Tibial nerve (tissue), 4 donors: ENCODE data around the gene NRDE2. TPM values are rescaled to one million over a fixed set of nuclear protein-coding genes. Genes with fewer than 3 reads are reported as not detected.

Experiments
- DNase-seq, 2 donors: peaks; one replicate each; pipeline ENCODE4 v3.0.0-alpha.2; 2019; ENCODE audit warnings: low spot score in 2 of 2
- H3K27ac ChIP-seq, 4 donors: fragments of 200-600 bp; sonication (generic) in 3 of 4; one replicate each; pipeline ENCODE4 v1.5.1; 2017 to 2019; ENCODE audit warnings: mild to moderate bottlenecking in 1 of 4
- H3K27me3 ChIP-seq, 2 donors: fragments of 200-600 bp; sonication (generic) in 1 of 2; one replicate each; pipeline versions ENCODE4 v1.5.1 to v1.6.0; 2017 to 2019
- H3K36me3 ChIP-seq, 3 donors: fragments of 200-600 bp; sonication (generic); one replicate each; pipeline ENCODE4 v1.5.1; 2018 to 2019
- H3K4me1 ChIP-seq, 4 donors: fragments of 200-600 bp; sonication (generic) in 3 of 4; one replicate each; pipeline ENCODE4 v1.5.1; 2017 to 2019
- H3K4me3 ChIP-seq, 4 donors: fragments of 200-600 bp; sonication (generic) in 3 of 4; one replicate each; pipeline ENCODE4 v1.5.1; 2017 to 2019; ENCODE audit warnings: mild to moderate bottlenecking in 1 of 4, moderate library complexity in 1 of 4
- H3K9me3 ChIP-seq, 4 donors: fragments of 200-600 bp; sonication (generic) in 3 of 4; one replicate each; pipeline ENCODE4 v1.5.1; 2017 to 2019
- EP300 ChIP-seq, 2 donors: sonication (generic); formaldehyde crosslinking; IDR thresholded peaks; one replicate each; pipeline ENCODE4 v1.6.1; 2017; ENCODE audit warnings: antibody characterized with exemption in 2 of 2, mild to moderate bottlenecking in 1 of 2
- POLR2A ChIP-seq, 2 donors: fragments of 450-650 bp; IDR thresholded peaks; one replicate each; pipeline ENCODE4 v1.6.1; 2017; ENCODE audit warnings: antibody characterized with exemption in 2 of 2, mild to moderate bottlenecking in 2 of 2, moderate library complexity in 2 of 2
- WGBS, 2 donors: methylation state at CpG; one replicate each; pipeline ENCODE4 v1.1.5; 2018; 5-methylcytosine and 5-hydroxymethylcytosine counted together
- total RNA-seq, 4 donors: library from RNA; depleted of rRNA; stranded (reverse); fragments of >200 nt; gene quantifications; one replicate each; pipeline ENCODE4 v1.1.0, GENCODE V29; 2016
- TF ChIP-seq, protein P1 (sequence below), 5 experiments: fragments of 200-600 bp in 3 of 5; fragments of 450-650 bp in 2 of 5; sonication (generic) in 3 of 5; IDR thresholded peaks; one replicate each; pipeline ENCODE4 v1.5.1; 2016 to 2019; ENCODE audit warnings: antibody characterized with exemption in 5 of 5, mild to moderate bottlenecking in 3 of 5, moderate library complexity in 2 of 5

Gene NRDE2
- total RNA-seq, 4 donors from 2014 or later: 15.7 to 18.9 (median 17.2) TPM

DNA sequence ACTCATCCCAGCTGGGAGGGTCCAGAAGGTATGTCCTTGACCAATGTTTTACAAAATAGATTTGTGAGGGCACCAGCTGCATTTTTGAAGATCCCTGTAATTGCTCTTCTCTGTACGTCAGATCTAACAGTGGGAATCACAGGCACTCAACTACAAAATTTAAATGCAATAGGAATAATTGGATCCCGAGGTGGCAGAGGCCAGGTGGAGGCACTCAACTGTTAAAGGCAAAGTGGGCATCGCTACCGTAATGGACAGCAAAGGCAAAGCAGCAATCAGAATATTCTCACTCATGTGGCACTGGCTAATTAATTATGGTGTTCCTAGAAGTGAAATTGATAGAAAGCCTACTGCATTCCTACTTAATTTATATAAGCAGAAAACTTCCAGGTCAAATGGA is 103.3 kb downstream of the NRDE2 start:
- TF ChIP-seq, protein P1, sequence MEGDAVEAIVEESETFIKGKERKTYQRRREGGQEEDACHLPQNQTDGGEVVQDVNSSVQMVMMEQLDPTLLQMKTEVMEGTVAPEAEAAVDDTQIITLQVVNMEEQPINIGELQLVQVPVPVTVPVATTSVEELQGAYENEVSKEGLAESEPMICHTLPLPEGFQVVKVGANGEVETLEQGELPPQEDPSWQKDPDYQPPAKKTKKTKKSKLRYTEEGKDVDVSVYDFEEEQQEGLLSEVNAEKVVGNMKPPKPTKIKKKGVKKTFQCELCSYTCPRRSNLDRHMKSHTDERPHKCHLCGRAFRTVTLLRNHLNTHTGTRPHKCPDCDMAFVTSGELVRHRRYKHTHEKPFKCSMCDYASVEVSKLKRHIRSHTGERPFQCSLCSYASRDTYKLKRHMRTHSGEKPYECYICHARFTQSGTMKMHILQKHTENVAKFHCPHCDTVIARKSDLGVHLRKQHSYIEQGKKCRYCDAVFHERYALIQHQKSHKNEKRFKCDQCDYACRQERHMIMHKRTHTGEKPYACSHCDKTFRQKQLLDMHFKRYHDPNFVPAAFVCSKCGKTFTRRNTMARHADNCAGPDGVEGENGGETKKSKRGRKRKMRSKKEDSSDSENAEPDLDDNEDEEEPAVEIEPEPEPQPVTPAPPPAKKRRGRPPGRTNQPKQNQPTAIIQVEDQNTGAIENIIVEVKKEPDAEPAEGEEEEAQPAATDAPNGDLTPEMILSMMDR (IDR thresholded peaks at IDR 0.05): no peak
- no peak for TF ChIP-seq EP300 (IDR thresholded peaks at IDR 0.05)
- TF ChIP-seq POLR2A (IDR thresholded peaks at IDR 0.05): no peak
- H3K4me3 ChIP-seq: no peak overlapping the region
- H3K36me3 ChIP-seq: no peaks in the 10 kb centered on the region
- WGBS, 2 donors: 79 to 87% methylated on average over 4 of the region's 4 CpGs
- no peaks in the 10 kb centered on the region for H3K4me1 ChIP-seq
- H3K27me3 ChIP-seq: no peaks in the 10 kb centered on the region
- no peak for DNase-seq
- H3K9me3 ChIP-seq: peaks cover 0 to 19% (median 0%) of the 10 kb centered on the region in 4 donors
- H3K27ac ChIP-seq: no peak overlapping the region

Other genes with a start within 250 kb of the NRDE2 start
- gene PSMC1, start 75.4 kb downstream of the NRDE2 start, total RNA-seq: 100 to 1,000 TPM in 1 of 4 donors, 10 to 100 TPM in 3; 48.9 to 108 (median 76.8) TPM
- 100 to 1,000 TPM; 117 to 209 (median 165) TPM for gene CALM1, start 65.1 kb upstream of the NRDE2 start, total RNA-seq